Lower lobe of right lung (tissue), 2 donors: ENCODE measurements around the gene INPP5K. TPM values are rescaled to one million over a fixed set of nuclear protein-coding genes. Genes with fewer than 3 reads are reported as not detected.

Source experiments
- ATAC-seq, 2 donors: fragments of 200-7000 bp; cut with Tn5 transposase; one replicate each; pipeline ENCODE4 v1.9.1; 2020 to 2022; ENCODE audit warnings: mild to moderate bottlenecking in 2 of 2, moderate library complexity in 2 of 2
- DNase-seq: peaks from one replicate; pipeline ENCODE4 v3.0.0-alpha.2; 2020
- H3K27ac ChIP-seq: fragments of 200-600 bp; one replicate; pipeline ENCODE4 v1.8.0; 2022
- H3K27me3 ChIP-seq: fragments of 200-600 bp; one replicate; pipeline ENCODE4 v1.8.0; 2022; ENCODE audit warnings: low read depth
- H3K36me3 ChIP-seq: fragments of 200-600 bp; one replicate; pipeline ENCODE4 v1.8.0; 2022; ENCODE audit warnings: mild to moderate bottlenecking
- H3K4me1 ChIP-seq: fragments of 200-600 bp; one replicate; pipeline ENCODE4 v1.8.0; 2022
- H3K4me3 ChIP-seq: fragments of 200-600 bp; one replicate; pipeline ENCODE4 v1.8.0; 2022; ENCODE audit warnings: mild to moderate bottlenecking
- H3K9me3 ChIP-seq: fragments of 200-600 bp; one replicate; pipeline ENCODE4 v1.8.0; 2022
- CTCF ChIP-seq: fragments of 200-600 bp; IDR thresholded peaks from one replicate; pipeline ENCODE4 v1.8.0; 2022; ENCODE audit warnings: antibody characterized with exemption, mild to moderate bottlenecking
- intact Hi-C: fragments of 100-400 bp; cut with DNase I; formaldehyde crosslinking; loops from one replicate; pipeline ENCODE4 v1.11.0; 2022
- total RNA-seq: library from RNA; stranded (reverse); fragmentation: NEBNext Ultra II Directional; extraction: Animal tissue kit (Norgen Biotek cat#: 25700); gene quantifications from one replicate; pipeline ENCODE4 v1.2.1, GENCODE V29; 2021
- donor health status: DM: no; HTN: yes; CAD: no; lungs with severe emphysema.

The INPP5K gene
- total RNA-seq, 1 donor from 2014 or later: 57.9 TPM

GRCh38 chr17:1473841-1474240 is 42.6 kb downstream of the INPP5K start:
- Histone ChIP-seq H3K4me3 (no peak overlapping the region), H3K9me3 (no peaks in the 10 kb centered on the region), H3K4me1 (peaks cover 17% of the 10 kb centered on the region), H3K36me3 (peaks cover 99% of the 10 kb centered on the region), H3K27me3 (no peaks in the 10 kb centered on the region), H3K27ac (no peak overlapping the region)
- DNase-seq: no peak
- intact Hi-C loops: no loop called here
- ATAC-seq: no peak
- no peak for TF ChIP-seq CTCF

GRCh38 chr17:1473170-1473569 is 43.2 kb downstream of the INPP5K start:
- ATAC-seq (no peak), DNase-seq (no peak)
- no peak for TF ChIP-seq CTCF
- peaks cover 22% of the 10 kb centered on the region for H3K4me1 ChIP-seq
- intact Hi-C loops: no loop called here
- H3K36me3 ChIP-seq: peaks cover 99% of the 10 kb centered on the region
- no peaks in the 10 kb centered on the region for H3K9me3 ChIP-seq
- H3K4me3 ChIP-seq: no peak overlapping the region
- no peaks in the 10 kb centered on the region for H3K27me3 ChIP-seq
- H3K27ac ChIP-seq: no peak overlapping the region

GRCh38 chr17:1471911-1472821 is 44.2 kb downstream of the INPP5K start:
- Histone ChIP-seq H3K27me3 (no peaks in the 10 kb centered on the region), H3K4me3 (no peak overlapping the region), H3K4me1 (peaks cover 25% of the 10 kb centered on the region), H3K27ac (no peak overlapping the region), H3K9me3 (no peaks in the 10 kb centered on the region), H3K36me3 (peaks cover 97% of the 10 kb centered on the region)
- ATAC-seq (no peak), DNase-seq (no peak)
- TF ChIP-seq CTCF: no peak
- intact Hi-C loops: no loop called here

- no peak overlapping the region for H3K27ac ChIP-seq
- DNase-seq: no peak
- H3K9me3 ChIP-seq: no peaks in the 10 kb centered on the region
- H3K27me3 ChIP-seq: no peaks in the 10 kb centered on the region
- no peak for TF ChIP-seq CTCF
- no peak overlapping the region for H3K4me3 ChIP-seq
- ATAC-seq: no peak
- peaks cover 24% of the 10 kb centered on the region for H3K4me1 ChIP-seq
- intact Hi-C loops: no loop called here
- H3K36me3 ChIP-seq: peaks cover 96% of the 10 kb centered on the region
These were observed 44.9 kb downstream of the INPP5K start for GRCh38 chr17:1471490-1471889.

- no peak for TF ChIP-seq CTCF
- DNase-seq (no peak), ATAC-seq (no peak)
- H3K27ac ChIP-seq: no peak overlapping the region
- no peak overlapping the region for H3K4me3 ChIP-seq
- intact Hi-C loops: no loop called here
- H3K36me3 ChIP-seq: peaks cover 94% of the 10 kb centered on the region
- H3K9me3 ChIP-seq: no peaks in the 10 kb centered on the region
- H3K4me1 ChIP-seq: peaks cover 19% of the 10 kb centered on the region
- no peaks in the 10 kb centered on the region for H3K27me3 ChIP-seq
These were observed 45.5 kb downstream of the INPP5K start for GRCh38 chr17:1470755-1471462.
